HEK293 (cell line): ENCODE measurements around the gene CDK19.

ENCODE experiments used
- CTCF ChIA-PET: fragments of 350-600 bp; formaldehyde crosslinking; extraction: SDS; loops from one replicate; lab custom pipeline; 2021; ENCODE audit warnings: antibody characterized with exemption; lab: Yijun Ruan, JAX
- POLR2A ChIA-PET: fragments of 300-600 bp; formaldehyde crosslinking; extraction: SDS; loops from one replicate; lab custom pipeline; 2020; ENCODE audit warnings: antibody characterized with exemption, inconsistent platforms; lab: Yijun Ruan, JAX
- H3K27ac ChIP-seq: fragments of 200-500 bp; sonication (Bioruptor generic); 2 replicates; pipeline ENCODE4 v1.5.1; 2014; ENCODE audit warnings: low read depth, low read length, control low read depth, inconsistent platforms; ENCODE audit errors: extremely low read depth
- H3K36me3 ChIP-seq, 2 experiments: fragments of 200-500 bp in 1 of 2; sonication (Bioruptor generic) in 1 of 2; 1 replicate in 1 of 2; 2 replicates in 1 of 2; pipeline ENCODE4 v1.5.1; 2014 to 2017; ENCODE audit warnings: inconsistent platforms in 2 of 2, low read length in 2 of 2; ENCODE audit not compliant: control insufficient read depth in 2 of 2, insufficient read depth in 1 of 2
- H3K4me1 ChIP-seq: fragments of 200-500 bp; sonication (Bioruptor generic); 2 replicates; pipeline ENCODE4 v1.5.1; 2014; ENCODE audit warnings: mild to moderate bottlenecking, low read length, inconsistent platforms; ENCODE audit not compliant: control insufficient read depth, insufficient read depth
- H3K4me3 ChIP-seq: 2 replicates; pipeline ENCODE4 v1.5.1; 2011; ENCODE audit warnings: low read depth, mild to moderate bottlenecking, control low read depth, low read length, moderate library complexity
- H3K9me3 ChIP-seq: fragments of 200-500 bp; sonication (Bioruptor generic); 2 replicates; pipeline ENCODE4 v1.5.1; 2014; ENCODE audit warnings: low read depth, low read length, inconsistent platforms; ENCODE audit not compliant: control insufficient read depth, insufficient read depth
- HOXC10 ChIP-seq: sonication (generic); formaldehyde crosslinking; IDR thresholded peaks from 2 replicates; pipeline ENCODE4 v1.8.1; 2023; ENCODE audit warnings: mild to moderate bottlenecking, missing genetic modification reagents
- HOXD13 ChIP-seq: sonication (generic); formaldehyde crosslinking; IDR thresholded peaks from 2 replicates; pipeline ENCODE4 v1.8.0; 2022; ENCODE audit warnings: missing genetic modification reagents, borderline replicate concordance
- SALL2 ChIP-seq: fragments of 450-650 bp; formaldehyde crosslinking; IDR thresholded peaks from 2 replicates; pipeline ENCODE4 v1.5.0; 2017; ENCODE audit warnings: missing biosample characterization, mild to moderate bottlenecking, missing genetic modification characterization, borderline replicate concordance
- YY1 ChIP-seq: fragments of 450-650 bp; formaldehyde crosslinking; IDR thresholded peaks from 2 replicates; pipeline ENCODE4 v1.5.1; 2018; ENCODE audit warnings: missing biosample characterization, missing genetic modification characterization
- ZBTB7A ChIP-seq: fragments of 450-650 bp; formaldehyde crosslinking; IDR thresholded peaks from 2 replicates; pipeline ENCODE4 v1.5.1; 2016; ENCODE audit warnings: low read depth, missing biosample characterization, missing genetic modification characterization
- ZFP37 ChIP-seq: fragments of 450-650 bp; formaldehyde crosslinking; IDR thresholded peaks from 2 replicates; pipeline ENCODE4 v1.5.1; 2016; ENCODE audit warnings: missing biosample characterization, missing genetic modification characterization
- ZNF266 ChIP-seq: fragments of 450-650 bp; formaldehyde crosslinking; IDR thresholded peaks from 2 replicates; pipeline ENCODE4 v1.5.1; 2016; ENCODE audit warnings: missing biosample characterization, missing genetic modification characterization, low read depth
- ZNF274 ChIP-seq, 2 experiments: fragments of 200-500 bp in 1 of 2; fragments of 450-650 bp in 1 of 2; sonication (Bioruptor generic) in 1 of 2; formaldehyde crosslinking in 1 of 2; IDR thresholded peaks; 2 replicates each; pipeline versions ENCODE4 v1.5.1 to v1.6.1; 2014 to 2016; ENCODE audit warnings: borderline replicate concordance in 1 of 2, inconsistent platforms in 1 of 2, low read length in 1 of 2, missing biosample characterization in 1 of 2, missing genetic modification characterization in 1 of 2
- ZNF621 ChIP-seq: fragments of 450-650 bp; formaldehyde crosslinking; IDR thresholded peaks from 2 replicates; pipeline ENCODE4 v1.5.1; 2017; ENCODE audit warnings: missing biosample characterization, missing genetic modification characterization
- ZNF747 ChIP-seq: fragments of 450-650 bp; formaldehyde crosslinking; IDR thresholded peaks from 2 replicates; pipeline ENCODE4 v1.5.1; 2016; ENCODE audit warnings: missing biosample characterization, missing genetic modification characterization
- TF ChIP-seq, protein P1 (sequence below): fragments of 450-650 bp; formaldehyde crosslinking; IDR thresholded peaks from 2 replicates; pipeline ENCODE4 v1.5.1; 2016; ENCODE audit warnings: missing biosample characterization, missing genetic modification characterization
- TF ChIP-seq, protein P2 (sequence below): fragments of 450-650 bp; formaldehyde crosslinking; IDR thresholded peaks from 2 replicates; pipeline ENCODE4 v1.5.1; 2016; ENCODE audit warnings: missing biosample characterization, missing genetic modification characterization
- TF ChIP-seq, protein P3 (sequence below): fragments of 450-650 bp; formaldehyde crosslinking; IDR thresholded peaks from 2 replicates; pipeline ENCODE4 v1.5.1; 2016; ENCODE audit warnings: missing biosample characterization, missing genetic modification characterization, low read depth
- TF ChIP-seq, protein P4 (sequence below): fragments of 450-650 bp; formaldehyde crosslinking; IDR thresholded peaks from 2 replicates; pipeline ENCODE4 v1.5.1; 2016; ENCODE audit warnings: missing biosample characterization, missing genetic modification characterization, borderline replicate concordance

Gene CDK19

DNA sequence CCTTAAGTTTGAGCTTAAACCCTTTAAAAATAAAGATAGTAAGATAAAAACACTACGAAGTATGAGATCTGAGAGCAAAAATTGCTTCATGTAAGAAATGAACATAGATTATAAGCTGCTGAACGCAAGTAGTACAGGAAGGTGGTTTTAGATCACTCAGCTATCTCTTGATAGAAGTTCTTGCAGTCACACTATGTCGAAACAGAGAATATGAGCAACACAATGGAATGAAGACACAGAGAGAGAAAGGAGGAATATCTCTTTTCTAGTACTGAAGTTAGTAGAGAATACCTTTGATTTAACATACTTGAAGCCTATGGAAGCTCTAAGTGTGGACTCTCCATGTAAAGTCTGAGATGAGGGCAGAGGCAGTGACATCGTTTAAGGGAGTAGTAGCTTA lies 162.7 kb downstream of the CDK19 start:
- H3K9me3 ChIP-seq: no peaks in the 10 kb centered on the region
- H3K36me3 ChIP-seq: no peaks in the 10 kb centered on the region
- H3K4me3 ChIP-seq: no peak overlapping the region
- TF ChIP-seq HOXD13: no peak
- TF ChIP-seq ZNF621 (tag by site-specific recombination): no peak
- TF ChIP-seq ZNF274 (IDR thresholded peaks at IDR 0.05; ENCODE audit: low read length): no peak
- TF ChIP-seq ZNF274 (tag by site-specific recombination; IDR thresholded peaks at IDR 0.05; ENCODE audit: borderline replicate concordance): no peak
- TF ChIP-seq, all 188 proteins: peak for 0
- ChIA-PET CTCF (interaction anchor here (1.1 to 1.8 kb wide), 3 partner anchors 9 to 33 kb away, joined by 3 to 4 read pairs (median 3); no protein-coding TSS in a partner anchor), POLR2A (no interaction called here)
- no peaks in the 10 kb centered on the region for H3K4me1 ChIP-seq
- no peak overlapping the region for H3K27ac ChIP-seq

DNA sequence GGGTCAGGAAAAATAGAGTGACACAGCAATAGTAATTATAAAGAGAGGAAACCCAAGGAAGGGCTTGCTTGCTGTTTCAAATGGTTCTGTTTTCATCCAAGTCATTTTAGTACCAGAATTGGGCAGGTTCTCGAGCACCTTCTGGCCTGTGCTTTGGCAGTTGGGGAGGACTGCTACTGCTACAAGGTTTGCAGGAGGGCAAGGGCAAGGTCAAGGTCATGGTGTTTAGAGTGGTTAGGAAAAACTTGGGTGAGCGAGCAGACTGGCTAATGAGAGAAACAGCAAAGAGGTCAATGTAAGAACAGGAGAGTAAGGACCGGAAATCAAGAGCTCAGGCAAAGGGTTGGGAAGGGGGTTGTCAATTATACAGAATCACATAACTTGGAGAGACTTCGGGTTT lies 164.5 kb downstream of the CDK19 start:
- no peaks in the 10 kb centered on the region for H3K4me1 ChIP-seq
- POLR2A ChIA-PET: no interaction called here
- peaks cover 0 to 6% of the 10 kb centered on the region in 2 experiments; a peak in 1 of 3 replicates for H3K36me3 ChIP-seq
- no peak overlapping the region for H3K4me3 ChIP-seq
- H3K9me3 ChIP-seq: no peaks in the 10 kb centered on the region
- no peak overlapping the region for H3K27ac ChIP-seq
- CTCF ChIA-PET: interaction anchor here (0.6 kb wide), 1 partner anchor 37 kb away, joined by 4 read pairs; no protein-coding TSS in a partner anchor
- no peak for TF ChIP-seq YY1
- no peak for TF ChIP-seq ZFP37 (tag by site-specific recombination)
- TF ChIP-seq, protein P1, sequence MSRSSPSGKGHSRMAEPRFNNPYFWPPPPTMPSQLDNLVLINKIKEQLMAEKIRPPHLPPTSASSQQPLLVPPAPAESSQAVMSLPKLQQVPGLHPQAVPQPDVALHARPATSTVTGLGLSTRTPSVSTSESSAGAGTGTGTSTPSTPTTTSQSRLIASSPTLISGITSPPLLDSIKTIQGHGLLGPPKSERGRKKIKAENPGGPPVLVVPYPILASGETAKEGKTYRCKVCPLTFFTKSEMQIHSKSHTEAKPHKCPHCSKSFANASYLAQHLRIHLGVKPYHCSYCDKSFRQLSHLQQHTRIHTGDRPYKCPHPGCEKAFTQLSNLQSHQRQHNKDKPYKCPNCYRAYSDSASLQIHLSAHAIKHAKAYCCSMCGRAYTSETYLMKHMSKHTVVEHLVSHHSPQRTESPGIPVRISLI (tag by site-specific recombination): no peak
- no peak for TF ChIP-seq ZNF266 (tag by site-specific recombination)
- TF ChIP-seq, protein P2, sequence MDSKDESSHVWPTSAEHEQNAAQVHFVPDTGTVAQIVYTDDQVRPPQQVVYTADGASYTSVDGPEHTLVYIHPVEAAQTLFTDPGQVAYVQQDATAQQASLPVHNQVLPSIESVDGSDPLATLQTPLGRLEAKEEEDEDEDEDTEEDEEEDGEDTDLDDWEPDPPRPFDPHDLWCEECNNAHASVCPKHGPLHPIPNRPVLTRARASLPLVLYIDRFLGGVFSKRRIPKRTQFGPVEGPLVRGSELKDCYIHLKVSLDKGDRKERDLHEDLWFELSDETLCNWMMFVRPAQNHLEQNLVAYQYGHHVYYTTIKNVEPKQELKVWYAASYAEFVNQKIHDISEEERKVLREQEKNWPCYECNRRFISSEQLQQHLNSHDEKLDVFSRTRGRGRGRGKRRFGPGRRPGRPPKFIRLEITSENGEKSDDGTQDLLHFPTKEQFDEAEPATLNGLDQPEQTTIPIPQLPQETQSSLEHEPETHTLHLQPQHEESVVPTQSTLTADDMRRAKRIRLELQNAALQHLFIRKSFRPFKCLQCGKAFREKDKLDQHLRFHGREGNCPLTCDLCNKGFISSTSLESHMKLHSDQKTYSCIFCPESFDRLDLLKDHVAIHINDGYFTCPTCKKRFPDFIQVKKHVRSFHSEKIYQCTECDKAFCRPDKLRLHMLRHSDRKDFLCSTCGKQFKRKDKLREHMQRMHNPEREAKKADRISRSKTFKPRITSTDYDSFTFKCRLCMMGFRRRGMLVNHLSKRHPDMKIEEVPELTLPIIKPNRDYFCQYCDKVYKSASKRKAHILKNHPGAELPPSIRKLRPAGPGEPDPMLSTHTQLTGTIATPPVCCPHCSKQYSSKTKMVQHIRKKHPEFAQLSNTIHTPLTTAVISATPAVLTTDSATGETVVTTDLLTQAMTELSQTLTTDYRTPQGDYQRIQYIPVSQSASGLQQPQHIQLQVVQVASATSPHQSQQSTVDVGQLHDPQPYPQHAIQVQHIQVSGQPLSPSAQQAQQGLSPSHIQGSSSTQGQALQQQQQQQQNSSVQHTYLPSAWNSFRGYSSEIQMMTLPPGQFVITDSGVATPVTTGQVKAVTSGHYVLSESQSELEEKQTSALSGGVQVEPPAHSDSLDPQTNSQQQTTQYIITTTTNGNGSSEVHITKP (tag by site-specific recombination): no peak
- TF ChIP-seq, protein P3, sequence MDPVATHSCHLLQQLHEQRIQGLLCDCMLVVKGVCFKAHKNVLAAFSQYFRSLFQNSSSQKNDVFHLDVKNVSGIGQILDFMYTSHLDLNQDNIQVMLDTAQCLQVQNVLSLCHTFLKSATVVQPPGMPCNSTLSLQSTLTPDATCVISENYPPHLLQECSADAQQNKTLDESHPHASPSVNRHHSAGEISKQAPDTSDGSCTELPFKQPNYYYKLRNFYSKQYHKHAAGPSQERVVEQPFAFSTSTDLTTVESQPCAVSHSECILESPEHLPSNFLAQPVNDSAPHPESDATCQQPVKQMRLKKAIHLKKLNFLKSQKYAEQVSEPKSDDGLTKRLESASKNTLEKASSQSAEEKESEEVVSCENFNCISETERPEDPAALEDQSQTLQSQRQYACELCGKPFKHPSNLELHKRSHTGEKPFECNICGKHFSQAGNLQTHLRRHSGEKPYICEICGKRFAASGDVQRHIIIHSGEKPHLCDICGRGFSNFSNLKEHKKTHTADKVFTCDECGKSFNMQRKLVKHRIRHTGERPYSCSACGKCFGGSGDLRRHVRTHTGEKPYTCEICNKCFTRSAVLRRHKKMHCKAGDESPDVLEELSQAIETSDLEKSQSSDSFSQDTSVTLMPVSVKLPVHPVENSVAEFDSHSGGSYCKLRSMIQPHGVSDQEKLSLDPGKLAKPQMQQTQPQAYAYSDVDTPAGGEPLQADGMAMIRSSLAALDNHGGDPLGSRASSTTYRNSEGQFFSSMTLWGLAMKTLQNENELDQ (tag by site-specific recombination): no peak
- no peak for TF ChIP-seq SALL2 (tag by site-specific recombination)

DNA sequence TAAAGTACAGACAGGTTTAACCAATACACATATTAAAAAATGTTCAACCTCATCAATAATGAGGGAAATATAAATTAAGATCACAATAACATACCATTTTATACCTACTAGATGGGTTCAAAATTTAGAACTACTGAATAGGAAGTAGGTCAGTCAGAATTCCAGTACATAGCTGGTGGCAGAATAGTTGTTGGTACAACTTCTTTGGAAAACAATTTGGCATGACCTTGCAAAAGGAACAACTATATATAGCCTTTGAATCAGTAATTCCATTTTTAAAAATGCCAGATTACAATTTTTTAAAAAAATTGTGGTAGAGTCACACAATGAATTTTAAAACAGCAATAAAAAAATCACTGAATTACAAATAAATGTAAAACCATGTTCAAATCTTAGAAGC lies 165.6 kb downstream of the CDK19 start:
- Histone ChIP-seq H3K4me3 (no peak overlapping the region), H3K36me3 (peaks cover 0 to 9% of the 10 kb centered on the region in 2 experiments; a peak in 1 of 3 replicates), H3K27ac (no peak overlapping the region)
- TF ChIP-seq ZNF747 (tag by site-specific recombination) (no peak), HOXC10 (CRISPR knock-in tag) (no peak), ZBTB7A (tag by site-specific recombination) (no peak)
- TF ChIP-seq, protein P4, sequence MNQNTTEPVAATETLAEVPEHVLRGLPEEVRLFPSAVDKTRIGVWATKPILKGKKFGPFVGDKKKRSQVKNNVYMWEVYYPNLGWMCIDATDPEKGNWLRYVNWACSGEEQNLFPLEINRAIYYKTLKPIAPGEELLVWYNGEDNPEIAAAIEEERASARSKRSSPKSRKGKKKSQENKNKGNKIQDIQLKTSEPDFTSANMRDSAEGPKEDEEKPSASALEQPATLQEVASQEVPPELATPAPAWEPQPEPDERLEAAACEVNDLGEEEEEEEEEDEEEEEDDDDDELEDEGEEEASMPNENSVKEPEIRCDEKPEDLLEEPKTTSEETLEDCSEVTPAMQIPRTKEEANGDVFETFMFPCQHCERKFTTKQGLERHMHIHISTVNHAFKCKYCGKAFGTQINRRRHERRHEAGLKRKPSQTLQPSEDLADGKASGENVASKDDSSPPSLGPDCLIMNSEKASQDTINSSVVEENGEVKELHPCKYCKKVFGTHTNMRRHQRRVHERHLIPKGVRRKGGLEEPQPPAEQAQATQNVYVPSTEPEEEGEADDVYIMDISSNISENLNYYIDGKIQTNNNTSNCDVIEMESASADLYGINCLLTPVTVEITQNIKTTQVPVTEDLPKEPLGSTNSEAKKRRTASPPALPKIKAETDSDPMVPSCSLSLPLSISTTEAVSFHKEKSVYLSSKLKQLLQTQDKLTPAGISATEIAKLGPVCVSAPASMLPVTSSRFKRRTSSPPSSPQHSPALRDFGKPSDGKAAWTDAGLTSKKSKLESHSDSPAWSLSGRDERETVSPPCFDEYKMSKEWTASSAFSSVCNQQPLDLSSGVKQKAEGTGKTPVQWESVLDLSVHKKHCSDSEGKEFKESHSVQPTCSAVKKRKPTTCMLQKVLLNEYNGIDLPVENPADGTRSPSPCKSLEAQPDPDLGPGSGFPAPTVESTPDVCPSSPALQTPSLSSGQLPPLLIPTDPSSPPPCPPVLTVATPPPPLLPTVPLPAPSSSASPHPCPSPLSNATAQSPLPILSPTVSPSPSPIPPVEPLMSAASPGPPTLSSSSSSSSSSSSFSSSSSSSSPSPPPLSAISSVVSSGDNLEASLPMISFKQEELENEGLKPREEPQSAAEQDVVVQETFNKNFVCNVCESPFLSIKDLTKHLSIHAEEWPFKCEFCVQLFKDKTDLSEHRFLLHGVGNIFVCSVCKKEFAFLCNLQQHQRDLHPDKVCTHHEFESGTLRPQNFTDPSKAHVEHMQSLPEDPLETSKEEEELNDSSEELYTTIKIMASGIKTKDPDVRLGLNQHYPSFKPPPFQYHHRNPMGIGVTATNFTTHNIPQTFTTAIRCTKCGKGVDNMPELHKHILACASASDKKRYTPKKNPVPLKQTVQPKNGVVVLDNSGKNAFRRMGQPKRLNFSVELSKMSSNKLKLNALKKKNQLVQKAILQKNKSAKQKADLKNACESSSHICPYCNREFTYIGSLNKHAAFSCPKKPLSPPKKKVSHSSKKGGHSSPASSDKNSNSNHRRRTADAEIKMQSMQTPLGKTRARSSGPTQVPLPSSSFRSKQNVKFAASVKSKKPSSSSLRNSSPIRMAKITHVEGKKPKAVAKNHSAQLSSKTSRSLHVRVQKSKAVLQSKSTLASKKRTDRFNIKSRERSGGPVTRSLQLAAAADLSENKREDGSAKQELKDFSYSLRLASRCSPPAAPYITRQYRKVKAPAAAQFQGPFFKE (tag by site-specific recombination): no peak
- TF ChIP-seq, all 188 proteins: peak for 0
- CTCF ChIA-PET: interaction anchor here (0.6 kb wide), 1 partner anchor 12 kb away, joined by 3 read pairs; no protein-coding TSS in a partner anchor
- Histone ChIP-seq H3K4me1 (no peaks in the 10 kb centered on the region), H3K9me3 (no peaks in the 10 kb centered on the region)
- POLR2A ChIA-PET: no interaction called here
